HFFc6 (cell line): ENCODE results near the gene RBM47. TPM values are rescaled to one million over a fixed set of nuclear protein-coding genes. Genes with fewer than 3 reads are reported as not detected.
"Not testable (repeated sequence)": the region's sequence is repeated elsewhere in the genome, so short reads cannot be mapped to it uniquely, and the experiment has no call there.

Experiments used
- DNase-seq: peaks from one replicate; pipeline ENCODE4 v3.0.0-alpha.2; 2018
- H3K27ac Mint-ChIP-seq: 2 replicates; pipeline ENCODE4 v1.8.0; 2020; ENCODE audit warnings: mild to moderate bottlenecking, mixed read lengths
- H3K27me3 Mint-ChIP-seq: 2 replicates; pipeline ENCODE4 v1.8.0; 2021; ENCODE audit warnings: mild to moderate bottlenecking, moderate library complexity, mixed read lengths; ENCODE audit not compliant: insufficient read depth
- H3K36me3 Mint-ChIP-seq: 2 replicates; pipeline ENCODE4 v1.8.0; 2021; ENCODE audit warnings: low read depth, mixed read lengths
- H3K4me1 Mint-ChIP-seq: 2 replicates; pipeline ENCODE4 v1.8.0; 2020; ENCODE audit warnings: low read depth, mixed read lengths
- H3K4me3 Mint-ChIP-seq: 2 replicates; pipeline ENCODE4 v1.8.0; 2020; ENCODE audit warnings: mild to moderate bottlenecking, moderate library complexity, mixed read lengths
- H3K9me3 Mint-ChIP-seq: 2 replicates; pipeline ENCODE4 v1.8.0; 2020; ENCODE audit warnings: mild to moderate bottlenecking, mixed read lengths
- total RNA-seq, 6 experiments: library from RNA; stranded (reverse); fragmentation: NEBNext Ultra II Directional; extraction: Animal tissue kit (Norgen Biotek cat#: 25700); gene quantifications; 2 replicates in 1 of 6; 3 replicates in 5 of 6; pipeline ENCODE4 v1.2.3, GENCODE V29; 2021
- TF ChIP-seq, protein P1 (sequence below): fragments of 200-600 bp; sonication (generic); IDR thresholded peaks from 2 replicates; pipeline ENCODE4 v1.5.0; 2021; ENCODE audit warnings: antibody characterized with exemption, mild to moderate bottlenecking

Gene RBM47
- total RNA-seq, 6 experiments from 2014 or later: 0.95 to 1.5 (median 1.4) TPM

DNA sequence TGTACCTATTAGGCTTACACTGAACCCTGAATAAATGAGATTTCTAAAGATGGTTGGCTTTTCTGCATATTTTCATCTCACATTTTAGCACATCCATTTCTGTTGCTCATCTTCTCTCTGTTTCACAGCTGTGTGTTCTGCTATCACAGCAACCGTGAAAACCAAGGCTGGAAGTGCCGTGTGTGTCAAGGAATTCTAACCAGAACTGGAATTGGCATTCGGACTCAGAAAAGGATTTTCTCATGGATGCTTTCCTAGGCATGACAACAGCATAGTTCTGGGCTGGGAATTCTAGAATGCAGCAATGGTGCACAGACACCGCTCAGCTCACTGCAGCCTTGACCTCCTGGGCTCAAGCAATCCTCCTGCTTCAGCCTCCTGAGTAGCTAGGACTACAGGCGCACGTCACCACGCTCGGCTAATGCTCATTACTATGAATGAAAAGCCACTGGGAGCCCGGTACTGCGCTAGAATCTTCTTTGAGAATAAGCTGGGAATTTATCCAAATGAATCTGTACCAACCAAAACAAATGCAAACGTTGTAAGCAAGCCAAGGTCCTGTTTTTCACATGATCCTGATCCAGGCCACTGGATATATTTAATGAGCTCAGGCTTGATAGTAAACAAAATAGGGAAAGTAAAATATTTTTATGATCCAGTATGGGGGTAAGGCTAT is 105.2 kb downstream of the RBM47 start:
- Mint-ChIP-seq H3K4me1 (peaks cover 22% of the 10 kb centered on the region), H3K4me3 (no peak overlapping the region), H3K36me3 (no peaks in the 10 kb centered on the region), H3K27ac (peak overlapping the region; percentile 26; the same call in 1 of the 2 replicates), H3K27me3 (no peaks in the 10 kb centered on the region), H3K9me3 (no peaks in the 10 kb centered on the region)
- DNase-seq: no peak
- TF ChIP-seq, protein P1, sequence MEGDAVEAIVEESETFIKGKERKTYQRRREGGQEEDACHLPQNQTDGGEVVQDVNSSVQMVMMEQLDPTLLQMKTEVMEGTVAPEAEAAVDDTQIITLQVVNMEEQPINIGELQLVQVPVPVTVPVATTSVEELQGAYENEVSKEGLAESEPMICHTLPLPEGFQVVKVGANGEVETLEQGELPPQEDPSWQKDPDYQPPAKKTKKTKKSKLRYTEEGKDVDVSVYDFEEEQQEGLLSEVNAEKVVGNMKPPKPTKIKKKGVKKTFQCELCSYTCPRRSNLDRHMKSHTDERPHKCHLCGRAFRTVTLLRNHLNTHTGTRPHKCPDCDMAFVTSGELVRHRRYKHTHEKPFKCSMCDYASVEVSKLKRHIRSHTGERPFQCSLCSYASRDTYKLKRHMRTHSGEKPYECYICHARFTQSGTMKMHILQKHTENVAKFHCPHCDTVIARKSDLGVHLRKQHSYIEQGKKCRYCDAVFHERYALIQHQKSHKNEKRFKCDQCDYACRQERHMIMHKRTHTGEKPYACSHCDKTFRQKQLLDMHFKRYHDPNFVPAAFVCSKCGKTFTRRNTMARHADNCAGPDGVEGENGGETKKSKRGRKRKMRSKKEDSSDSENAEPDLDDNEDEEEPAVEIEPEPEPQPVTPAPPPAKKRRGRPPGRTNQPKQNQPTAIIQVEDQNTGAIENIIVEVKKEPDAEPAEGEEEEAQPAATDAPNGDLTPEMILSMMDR: no peak

DNA sequence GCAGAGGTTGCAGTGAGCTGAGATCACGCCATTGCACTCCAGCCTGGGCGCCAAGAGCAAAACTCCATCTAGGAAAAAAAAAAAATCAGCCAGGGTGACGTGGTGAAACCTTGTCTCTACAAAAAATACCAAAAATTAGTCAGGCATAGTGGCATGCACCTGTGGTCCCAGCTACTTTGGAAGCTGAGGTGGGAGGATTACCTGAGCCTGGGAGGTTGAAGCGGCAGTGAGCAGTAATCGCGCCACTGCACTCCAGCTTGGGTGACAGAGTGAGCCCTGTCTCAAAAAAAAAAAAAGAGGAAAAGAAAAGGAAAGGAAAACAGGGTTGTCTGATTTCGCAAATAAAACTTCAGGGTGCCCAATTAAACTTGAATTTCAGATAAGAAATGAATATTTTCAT is 106.1 kb downstream of the RBM47 start:
- peaks cover 22% of the 10 kb centered on the region for H3K4me1 Mint-ChIP-seq
- H3K9me3 Mint-ChIP-seq: no peaks in the 10 kb centered on the region
- no peaks in the 10 kb centered on the region; the same call in 1 of the 2 replicates for H3K27me3 Mint-ChIP-seq
- no peak for DNase-seq
- H3K4me3 Mint-ChIP-seq: no peak overlapping the region
- no peaks in the 10 kb centered on the region for H3K36me3 Mint-ChIP-seq
- H3K27ac Mint-ChIP-seq: no peak overlapping the region
- TF ChIP-seq, protein P1: no peak

DNA sequence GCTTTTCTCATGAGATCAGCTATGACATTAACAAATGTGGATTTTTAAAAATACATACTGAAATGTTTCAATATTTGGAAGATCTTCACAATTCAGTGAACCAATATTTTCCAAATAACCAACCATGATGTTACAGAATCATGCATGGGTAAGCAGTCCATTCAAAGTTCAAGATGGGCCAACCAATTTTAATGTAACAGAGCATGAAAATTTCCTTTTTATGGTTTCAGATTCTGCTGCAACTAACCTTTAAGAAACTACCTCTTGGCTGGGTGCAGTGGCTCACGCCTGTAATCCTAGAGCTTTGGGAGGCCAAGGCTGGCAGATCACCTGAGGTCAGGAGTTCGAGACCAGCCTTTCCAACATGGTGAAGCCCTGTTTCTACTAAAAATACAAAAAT is 107.7 kb downstream of the RBM47 start:
- peaks cover 22% of the 10 kb centered on the region for H3K4me1 Mint-ChIP-seq
- H3K4me3 Mint-ChIP-seq: no peak overlapping the region
- H3K27me3 Mint-ChIP-seq: peaks cover 2% of the 10 kb centered on the region
- no peaks in the 10 kb centered on the region for H3K36me3 Mint-ChIP-seq
- H3K27ac Mint-ChIP-seq: no peak overlapping the region
- TF ChIP-seq, protein P1: no peak
- DNase-seq: no peak
- no peaks in the 10 kb centered on the region for H3K9me3 Mint-ChIP-seq

DNA sequence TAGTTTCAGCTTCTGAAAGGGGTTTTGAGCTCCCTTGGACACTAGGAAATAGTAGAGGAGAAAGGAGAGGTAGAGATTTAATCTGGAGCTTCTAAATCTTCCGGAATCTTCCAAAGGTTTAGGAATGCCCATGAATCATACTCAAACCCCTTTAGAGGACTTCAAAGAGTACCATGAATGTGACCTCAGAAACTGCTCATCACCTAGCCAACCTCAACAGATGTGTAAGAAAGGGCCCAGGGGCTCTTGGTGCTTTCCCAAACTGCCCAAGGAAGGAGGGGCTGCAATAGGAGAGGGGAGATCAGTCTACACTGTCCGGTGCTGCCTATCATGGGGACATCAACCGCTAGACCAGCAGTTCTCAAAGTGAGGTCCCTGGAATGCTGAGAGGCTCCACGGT is 109.1 kb downstream of the RBM47 start:
- no peaks in the 10 kb centered on the region for H3K36me3 Mint-ChIP-seq
- no peak overlapping the region for H3K4me3 Mint-ChIP-seq
- H3K4me1 Mint-ChIP-seq: peaks cover 14% of the 10 kb centered on the region
- no peak overlapping the region for H3K27ac Mint-ChIP-seq
- DNase-seq: no peak
- H3K27me3 Mint-ChIP-seq: peaks cover 2% of the 10 kb centered on the region
- no peaks in the 10 kb centered on the region for H3K9me3 Mint-ChIP-seq
- TF ChIP-seq, protein P1: no peak

DNA sequence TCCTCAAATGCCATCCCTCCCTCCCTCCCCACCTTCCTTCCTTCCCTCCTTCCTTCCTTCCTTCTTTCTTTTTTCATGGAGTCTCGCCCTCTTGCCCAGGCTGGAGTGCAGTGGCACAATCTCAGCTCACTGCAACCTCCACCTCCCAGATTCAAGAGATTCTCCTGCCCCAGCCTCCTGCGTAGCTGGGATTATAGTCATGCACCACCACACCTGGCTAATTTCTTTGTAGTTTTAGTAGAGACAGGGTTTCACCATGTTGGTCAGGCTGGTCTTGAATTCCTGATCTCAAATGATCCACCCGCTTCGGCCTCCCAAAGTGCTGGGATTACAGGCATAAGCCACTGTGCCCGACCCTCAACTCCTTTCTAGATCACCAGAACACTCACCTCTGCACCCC is 112.6 kb downstream of the RBM47 start:
- not testable (repeated sequence) for H3K27me3 Mint-ChIP-seq, H3K9me3 Mint-ChIP-seq, DNase-seq, H3K36me3 Mint-ChIP-seq, H3K27ac Mint-ChIP-seq, H3K4me3 Mint-ChIP-seq
- peaks cover 17% of the 10 kb centered on the region for H3K4me1 Mint-ChIP-seq

DNA sequence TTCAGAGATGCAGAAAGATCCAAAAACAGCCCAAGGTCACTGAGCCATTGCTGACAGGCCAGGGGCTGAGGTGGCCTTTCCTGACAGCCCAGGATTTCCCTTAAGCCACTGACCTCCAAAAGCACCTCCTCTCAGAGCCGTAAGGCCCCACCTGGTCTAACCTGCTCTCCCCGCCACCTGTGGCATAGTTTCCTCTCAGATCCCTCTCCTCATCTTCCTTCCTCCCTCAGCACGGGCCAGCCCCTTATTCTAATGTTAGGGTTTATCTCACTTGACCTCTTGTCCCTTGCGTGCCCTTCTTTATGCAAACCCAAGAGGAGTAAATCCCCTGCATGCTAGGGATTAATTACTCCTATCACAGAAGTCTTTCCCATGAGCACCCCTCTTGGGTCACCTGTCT is 113.0 kb downstream of the RBM47 start:
- no peak for DNase-seq
- Mint-ChIP-seq H3K9me3 (no peaks in the 10 kb centered on the region), H3K36me3 (no peaks in the 10 kb centered on the region), H3K27me3 (peaks cover 2% of the 10 kb centered on the region), H3K4me1 (peaks cover 17% of the 10 kb centered on the region), H3K4me3 (no peak overlapping the region), H3K27ac (no peak overlapping the region)
- TF ChIP-seq, protein P1: no peak
